Gastrocnemius medialis (tissue), 4 donors: ENCODE measurements around the gene RASSF5. TPM values are rescaled to one million over a fixed set of nuclear protein-coding genes. Genes with fewer than 3 reads are reported as not detected.

Experiments
- ATAC-seq, 2 donors: fragments of 150-250 bp; one replicate each; pipeline ENCODE4 v1.9.1; 2016
- DNase-seq, 2 donors: peaks; one replicate each; pipeline ENCODE4 v3.0.0-alpha.2; 2019
- H3K27ac ChIP-seq, 4 donors: fragments of 200-600 bp; sonication (generic); 1 replicate in 1 of 4; 2 replicates in 3 of 4; pipeline ENCODE4 v1.5.1; 2016 to 2018; ENCODE audit warnings: mild to moderate bottlenecking in 2 of 4, moderate library complexity in 1 of 4
- H3K27me3 ChIP-seq, 3 donors: fragments of 200-600 bp; sonication (generic) in 2 of 3; 1 replicate in 1 of 3; 2 replicates in 2 of 3; pipeline versions ENCODE4 v1.5.1 to v1.6.0; 2016 to 2019; ENCODE audit warnings: mild to moderate bottlenecking in 1 of 3, moderate library complexity in 1 of 3
- H3K36me3 ChIP-seq, 2 donors: fragments of 200-600 bp; sonication (generic) in 1 of 2; one replicate each; pipeline ENCODE4 v1.5.1; 2017 to 2018
- H3K4me1 ChIP-seq, 2 donors: fragments of 200-600 bp; sonication (generic) in 1 of 2; one replicate each; pipeline ENCODE4 v1.5.1; 2016 to 2017; ENCODE audit warnings: mild to moderate bottlenecking in 2 of 2
- H3K4me3 ChIP-seq, 4 donors: fragments of 200-600 bp; sonication (generic) in 3 of 4; 1 replicate in 1 of 4; 2 replicates in 3 of 4; pipeline ENCODE4 v1.5.1; 2016 to 2019; ENCODE audit warnings: mild to moderate bottlenecking in 2 of 4
- H3K9me3 ChIP-seq, 3 donors: fragments of 200-600 bp; sonication (generic) in 2 of 3; 1 replicate in 1 of 3; 2 replicates in 2 of 3; pipeline ENCODE4 v1.5.1; 2016 to 2019
- POLR2A ChIP-seq, 2 donors: fragments of 450-650 bp; IDR thresholded peaks; one replicate each; pipeline ENCODE4 v1.6.1; 2017; ENCODE audit warnings: antibody characterized with exemption in 2 of 2, mild to moderate bottlenecking in 2 of 2, moderate library complexity in 2 of 2
- in situ Hi-C, 4 donors: fragments of 200-750 bp; cut with MboI; loops; one replicate each; pipeline versions ENCODE4 v1.15.0 to v1.8.0; 2017; ENCODE audit warnings: low sequenced_read_pairs in 4 of 4
- intact Hi-C: fragments of 100-400 bp; cut with DNase I; formaldehyde crosslinking; loops from one replicate; pipeline ENCODE4 v1.15.1; 2023; ENCODE audit warnings: low total_unique reads
- total RNA-seq, 4 donors: library from RNA; depleted of rRNA; stranded (reverse); fragments of >200 nt; gene quantifications; one replicate each; pipeline versions ENCODE4 v1.1.0 to v1.2.3, GENCODE V29; 2016
- TF ChIP-seq, protein P1 (sequence below), 5 experiments: fragments of 450-650 bp in 3 of 5; fragments of 200-600 bp in 2 of 5; sonication (generic) in 2 of 5; IDR thresholded peaks in 4 of 5; conservative IDR thresholded peaks in 1 of 5; 1 replicate in 4 of 5; 2 replicates in 1 of 5; pipeline ENCODE4 v1.5.1; 2016 to 2019; ENCODE audit warnings: antibody characterized with exemption in 5 of 5, mild to moderate bottlenecking in 3 of 5, moderate library complexity in 3 of 5

RASSF5 gene
- total RNA-seq, 4 donors from 2014 or later, result 5.9 to 15.9 (median 9.4) TPM

DNA sequence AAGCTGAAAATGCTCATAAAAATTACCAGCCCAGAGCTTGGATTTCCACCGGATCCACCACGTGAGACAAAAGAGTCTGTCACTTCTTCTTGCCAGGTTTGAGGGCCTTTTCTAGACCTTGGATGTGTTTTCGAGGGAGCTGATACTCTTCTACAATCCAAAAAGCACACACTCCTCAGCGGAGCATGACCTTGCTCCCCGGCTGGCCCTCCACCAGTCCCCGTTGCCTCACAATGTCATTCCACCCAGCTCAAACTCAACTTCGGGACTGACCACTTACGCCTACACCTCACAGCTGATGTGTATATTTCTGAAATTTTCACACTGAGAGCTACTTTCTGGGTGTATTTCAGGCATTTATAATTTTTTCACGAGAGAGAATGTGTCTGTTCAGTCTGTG lies 84.4 kb downstream of the RASSF5 start:
- no peak overlapping the region for H3K4me3 ChIP-seq
- peak overlapping the region in 2 of 4 donors; percentile 17 to 74 for H3K27ac ChIP-seq
- peaks cover 3 to 90% of the 10 kb centered on the region in 2 donors for H3K36me3 ChIP-seq
- H3K9me3 ChIP-seq, result no peaks in the 10 kb centered on the region
- no peaks in the 10 kb centered on the region for H3K27me3 ChIP-seq
- H3K4me1 ChIP-seq, result peaks cover 7 to 8% of the 10 kb centered on the region in 2 donors
- ATAC-seq, result no peak
- no peak for DNase-seq
- intact Hi-C loops, result no loop called here
- TF ChIP-seq, protein P1, sequence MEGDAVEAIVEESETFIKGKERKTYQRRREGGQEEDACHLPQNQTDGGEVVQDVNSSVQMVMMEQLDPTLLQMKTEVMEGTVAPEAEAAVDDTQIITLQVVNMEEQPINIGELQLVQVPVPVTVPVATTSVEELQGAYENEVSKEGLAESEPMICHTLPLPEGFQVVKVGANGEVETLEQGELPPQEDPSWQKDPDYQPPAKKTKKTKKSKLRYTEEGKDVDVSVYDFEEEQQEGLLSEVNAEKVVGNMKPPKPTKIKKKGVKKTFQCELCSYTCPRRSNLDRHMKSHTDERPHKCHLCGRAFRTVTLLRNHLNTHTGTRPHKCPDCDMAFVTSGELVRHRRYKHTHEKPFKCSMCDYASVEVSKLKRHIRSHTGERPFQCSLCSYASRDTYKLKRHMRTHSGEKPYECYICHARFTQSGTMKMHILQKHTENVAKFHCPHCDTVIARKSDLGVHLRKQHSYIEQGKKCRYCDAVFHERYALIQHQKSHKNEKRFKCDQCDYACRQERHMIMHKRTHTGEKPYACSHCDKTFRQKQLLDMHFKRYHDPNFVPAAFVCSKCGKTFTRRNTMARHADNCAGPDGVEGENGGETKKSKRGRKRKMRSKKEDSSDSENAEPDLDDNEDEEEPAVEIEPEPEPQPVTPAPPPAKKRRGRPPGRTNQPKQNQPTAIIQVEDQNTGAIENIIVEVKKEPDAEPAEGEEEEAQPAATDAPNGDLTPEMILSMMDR (IDR thresholded peaks at IDR 0.05 in 4 of 5, conservative IDR thresholded peaks at IDR 0.05 in 1 of 5), result no peak
- no peak for TF ChIP-seq POLR2A (IDR thresholded peaks at IDR 0.05)
- in situ Hi-C loops, result no loop called here

DNA sequence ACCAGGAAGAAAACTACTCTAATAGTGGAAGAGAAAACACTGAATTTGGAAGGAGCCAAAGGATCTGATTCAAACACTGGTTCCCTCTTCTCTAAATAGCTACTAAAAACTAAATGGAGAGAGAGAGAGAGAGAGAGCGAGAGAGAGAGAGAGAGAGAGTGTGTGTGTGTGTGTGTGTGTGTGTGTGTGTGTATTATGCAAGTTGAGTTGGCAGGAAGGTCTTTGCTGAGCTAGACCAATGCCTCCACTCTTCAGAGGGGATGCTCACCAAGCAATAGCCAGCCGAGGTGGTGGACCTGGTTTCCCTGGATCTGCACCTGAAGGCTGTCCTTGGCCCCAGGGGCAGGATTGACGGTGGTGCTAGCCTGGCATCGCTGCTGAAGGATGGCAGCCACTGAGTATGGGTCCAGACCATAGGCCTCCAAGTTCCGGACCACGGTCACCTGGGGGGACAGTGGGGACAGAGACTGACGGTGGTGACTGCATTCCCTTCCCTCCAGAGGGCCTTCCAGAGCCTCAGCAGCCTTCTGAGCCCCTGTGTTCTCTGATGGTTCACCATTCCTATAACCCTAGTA lies 86.1 kb downstream of the RASSF5 start:
- Histone ChIP-seq H3K27ac (peak overlapping the region in 3 of 4 donors; percentile 38 to 74 (median 53)), H3K4me1 (peaks cover 7 to 8% of the 10 kb centered on the region in 2 donors), H3K9me3 (no peaks in the 10 kb centered on the region), H3K27me3 (no peaks in the 10 kb centered on the region), H3K36me3 (peaks cover 5 to 91% of the 10 kb centered on the region in 2 donors), H3K4me3 (no peak overlapping the region)
- in situ Hi-C loops (no loop called here), intact Hi-C loops (no loop called here)
- ATAC-seq (no peak), DNase-seq (no peak)
- no peak for TF ChIP-seq POLR2A (IDR thresholded peaks at IDR 0.05)
- TF ChIP-seq, protein P1 (IDR thresholded peaks at IDR 0.05 in 4 of 5, conservative IDR thresholded peaks at IDR 0.05 in 1 of 5), result no peak

DNA sequence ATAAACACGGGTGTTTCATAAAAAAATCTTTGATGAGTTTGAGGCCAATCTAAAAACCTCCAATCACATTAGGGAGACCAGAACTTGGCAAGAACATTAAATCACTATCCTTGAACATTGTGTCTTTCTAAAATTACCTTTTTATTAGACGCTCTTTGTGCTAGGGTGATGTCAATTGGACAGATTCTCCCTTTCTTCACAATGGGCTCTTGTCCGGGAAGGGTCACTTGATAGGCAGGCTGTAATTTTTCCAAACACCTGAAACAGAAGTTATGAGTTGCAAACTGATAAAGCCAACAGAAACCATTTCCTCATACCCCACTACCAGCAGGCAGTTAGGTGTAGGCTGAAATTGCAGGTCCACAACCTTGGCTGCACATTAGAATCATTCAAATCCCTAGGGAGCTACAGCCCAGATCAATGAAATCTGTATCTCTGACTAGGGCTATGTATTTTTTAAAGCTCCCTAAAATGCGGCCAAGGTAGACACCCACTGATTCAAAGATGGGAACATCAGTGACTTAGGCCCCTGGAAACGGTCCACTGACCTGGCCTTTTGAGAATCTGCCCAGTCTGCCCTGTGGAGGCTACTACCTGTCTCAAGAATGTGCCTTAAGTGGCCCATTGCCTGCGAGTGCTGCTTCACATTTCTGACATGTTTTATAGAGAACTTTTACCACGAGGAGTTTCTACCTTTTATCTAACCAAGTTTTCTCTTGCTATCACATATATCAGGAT lies 88.4 kb downstream of the RASSF5 start:
- DNase-seq (no peak), ATAC-seq (no peak)
- TF ChIP-seq, protein P1 (IDR thresholded peaks at IDR 0.05 in 4 of 5, conservative IDR thresholded peaks at IDR 0.05 in 1 of 5), result no peak
- TF ChIP-seq POLR2A (IDR thresholded peaks at IDR 0.05), result no peak
- intact Hi-C loops (no loop called here), in situ Hi-C loops (no loop called here)
- H3K9me3 ChIP-seq, result no peaks in the 10 kb centered on the region
- no peak overlapping the region for H3K4me3 ChIP-seq
- no peak overlapping the region for H3K27ac ChIP-seq
- H3K27me3 ChIP-seq, result no peaks in the 10 kb centered on the region
- H3K4me1 ChIP-seq, result peaks cover 7 to 8% of the 10 kb centered on the region in 2 donors
- H3K36me3 ChIP-seq, result peaks cover 8 to 96% of the 10 kb centered on the region in 2 donors

DNA sequence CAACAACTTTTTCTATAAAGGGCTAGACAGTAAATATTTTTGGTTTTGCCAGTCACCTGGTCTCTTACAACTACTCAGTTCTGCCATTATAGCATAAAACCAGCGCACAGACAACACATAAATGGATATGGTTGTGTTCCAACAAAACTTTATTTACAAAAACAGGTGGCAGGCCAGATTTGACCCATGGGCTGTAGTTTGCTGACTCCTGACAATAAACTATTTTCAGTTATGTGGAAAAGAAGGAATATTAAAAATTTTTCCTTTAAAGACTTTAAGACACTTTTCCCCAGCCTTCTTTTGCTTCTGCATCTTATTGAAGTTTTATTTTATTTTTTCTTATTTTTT lies 89.0 kb downstream of the RASSF5 start:
- H3K36me3 ChIP-seq, result peaks cover 8 to 96% of the 10 kb centered on the region in 2 donors
- TF ChIP-seq, protein P1 (IDR thresholded peaks at IDR 0.05 in 4 of 5, conservative IDR thresholded peaks at IDR 0.05 in 1 of 5), result no peak
- TF ChIP-seq POLR2A (IDR thresholded peaks at IDR 0.05), result no peak
- no peaks in the 10 kb centered on the region for H3K27me3 ChIP-seq
- no peak for DNase-seq
- H3K9me3 ChIP-seq, result no peaks in the 10 kb centered on the region
- no peak for ATAC-seq
- H3K4me1 ChIP-seq, result peaks cover 6 to 7% of the 10 kb centered on the region in 2 donors
- no peak overlapping the region for H3K27ac ChIP-seq
- intact Hi-C loops, result no loop called here
- no peak overlapping the region for H3K4me3 ChIP-seq
- in situ Hi-C loops, result no loop called here
